T-cell (primary cell): ENCODE results near the gene STING1. TPM values are rescaled to one million over a fixed set of nuclear protein-coding genes. Genes with fewer than 3 reads are reported as not detected.
"Not testable (repeated sequence)": the region's sequence is repeated elsewhere in the genome, so short reads cannot be mapped to it uniquely, and the experiment has no call there.

ENCODE experiments used
- ATAC-seq, 4 experiments: fragments of 200-7000 bp in 3 of 4; fragments of 150-1000 bp in 1 of 4; cut with Tn5 transposase; replicated peaks in 1 of 4; 1 replicate in 3 of 4; 2 replicates in 1 of 4; pipeline ENCODE4 v1.10.0; 2021; ENCODE audit warnings: moderate library complexity in 3 of 4, mild to moderate bottlenecking in 2 of 4, moderate number of reproducible peaks in 1 of 4
- CTCF ChIA-PET, 2 donors: fragments of 300-600 bp; sonication (Branson Sonifier 250); formaldehyde crosslinking; loops; one replicate each; lab custom pipeline; 2022; ENCODE audit warnings: antibody characterized with exemption in 2 of 2; lab: Charles Lee
- POLR2A ChIA-PET, 2 donors: fragments of 300-600 bp; sonication (Branson Sonifier 250); formaldehyde crosslinking; loops; one replicate each; lab custom pipeline; 2022; ENCODE audit warnings: antibody characterized with exemption in 2 of 2; lab: Charles Lee
- DNase-seq, 35 experiments: peaks; one replicate each; pipeline versions ENCODE4 v3.0.0 to v3.0.0-alpha.2; 2013 to 2023
- H3K27ac ChIP-seq: one replicate; pipeline ENCODE4 v1.5.1; 2013; ENCODE audit warnings: low read length
- H3K27me3 ChIP-seq, 2 experiments: replicated peaks in 1 of 2; 1 replicate in 1 of 2; 2 replicates in 1 of 2; pipeline versions ENCODE4 v1.6.1 to v1.7.0; 2013; ENCODE audit warnings: low read length in 1 of 2, mixed read lengths in 1 of 2; ENCODE audit not compliant: control insufficient read depth in 2 of 2, insufficient read depth in 2 of 2; ENCODE audit errors: extremely low read depth in 1 of 2
- H3K36me3 ChIP-seq, 2 donors: 1 replicate in 1 of 2; 2 replicates in 1 of 2; pipeline versions ENCODE4 v1.6.1 to v1.7.0; 2013; ENCODE audit warnings: low read length in 1 of 2; ENCODE audit not compliant: control insufficient read depth in 2 of 2, insufficient read depth in 1 of 2; ENCODE audit errors: extremely low read depth in 1 of 2
- H3K4me1 ChIP-seq, 2 experiments: 1 replicate in 1 of 2; 2 replicates in 1 of 2; pipeline versions ENCODE4 v1.6.1 to v1.7.0; 2013; ENCODE audit warnings: low read length in 2 of 2, mixed read lengths in 1 of 2; ENCODE audit not compliant: insufficient read depth in 2 of 2, control insufficient read depth in 1 of 2; ENCODE audit errors: extremely low read depth in 1 of 2
- H3K4me3 ChIP-seq, 2 donors: 1 replicate in 1 of 2; 2 replicates in 1 of 2; pipeline versions ENCODE4 v1.5.1 to v1.7.0; 2013; ENCODE audit warnings: mild to moderate bottlenecking in 2 of 2, low read length in 1 of 2, moderate library complexity in 1 of 2; ENCODE audit not compliant: control insufficient read depth in 1 of 2; ENCODE audit errors: extremely low read depth in 1 of 2
- H3K9me3 ChIP-seq: 2 replicates; pipeline ENCODE4 v1.7.0; 2013
- H3K27ac Mint-ChIP-seq, 2 donors: one replicate each; pipeline ENCODE4 v1.8.0; 2020 to 2021; ENCODE audit warnings: mild to moderate bottlenecking in 2 of 2, mixed read lengths in 2 of 2
- H3K27me3 Mint-ChIP-seq, 2 donors: one replicate each; pipeline ENCODE4 v1.8.0; 2021 to 2022; ENCODE audit warnings: mixed read lengths in 2 of 2
- H3K36me3 Mint-ChIP-seq: one replicate; pipeline ENCODE4 v1.8.0; 2021; ENCODE audit warnings: mixed read lengths
- H3K4me1 Mint-ChIP-seq, 3 donors: one replicate each; pipeline ENCODE4 v1.8.0; 2020 to 2022; ENCODE audit warnings: mixed read lengths in 3 of 3, mild to moderate bottlenecking in 1 of 3
- H3K4me3 Mint-ChIP-seq, 3 donors: one replicate each; pipeline ENCODE4 v1.8.0; 2020 to 2022; ENCODE audit warnings: mild to moderate bottlenecking in 3 of 3, mixed read lengths in 3 of 3, moderate library complexity in 3 of 3
- H3K9me3 Mint-ChIP-seq, 3 donors: one replicate each; pipeline ENCODE4 v1.8.0; 2020 to 2022; ENCODE audit warnings: mixed read lengths in 3 of 3
- WGBS: methylation state at CpG from one replicate; pipeline ENCODE4 v1.1.5; 2013; ENCODE audit warnings: missing lambda C conversion rate; ENCODE audit not compliant: insufficient coverage; 5-methylcytosine and 5-hydroxymethylcytosine counted together
- total RNA-seq, 35 experiments: library from RNA in 6 of 35; stranded (reverse) in 6 of 35; fragments of 120-200 nt in 1 of 35; gene quantifications; one replicate each; pipeline versions ENCODE4 v1.2.1 to v1.2.4 and lab custom pipeline; 2013 to 2026

STING1 gene
- total RNA-seq, 5 donors from 2014 or later (not counting 1 experiment from before 2014, with no cell fraction given): 102 to 181 (median 138) TPM

GRCh38 chr5:139517683-139518564 is 35.4 kb upstream of the STING1 start:
- no peaks in the 10 kb centered on the region for H3K27me3 Mint-ChIP-seq
- H3K27ac Mint-ChIP-seq: peak overlapping the region; percentile 87 to 88
- H3K4me3 ChIP-seq: peak overlapping the region; percentile 61 to 66
- peaks cover 2 to 21% of the 10 kb centered on the region in 2 experiments for H3K4me1 ChIP-seq
- H3K27ac ChIP-seq: peak overlapping the region; percentile 83
- peak overlapping the region; percentile 75 to 88 (median 83) for H3K4me3 Mint-ChIP-seq
- POLR2A ChIA-PET: interaction anchor here in 1 of 2 donors (0.6 kb wide), 1 partner anchor 45 kb away, joined by 4 read pairs; no protein-coding TSS in a partner anchor
- ATAC-seq: peak; percentile 93 to 96 (median 94)
- CTCF ChIA-PET: interaction anchor here (0.6 to 2.8 kb wide), 8 partner anchors 15 to 214 kb away, joined by 3 to 22 read pairs (median 5); partner anchors contain the start of gene DNAJC18 (in 1 of the 2)
- 4% methylated on average over 55 of the region's 56 CpGs for WGBS
- no peaks in the 10 kb centered on the region for H3K36me3 ChIP-seq
- no peaks in the 10 kb centered on the region for H3K9me3 ChIP-seq
- no peaks in the 10 kb centered on the region for H3K9me3 Mint-ChIP-seq
- no peaks in the 10 kb centered on the region for H3K36me3 Mint-ChIP-seq
- peak; percentile 69 to 93 (median 84) for DNase-seq
- peaks cover 0 to 5% of the 10 kb centered on the region in 2 experiments for H3K27me3 ChIP-seq
- H3K4me1 Mint-ChIP-seq: peaks cover 18 to 25% (median 24%) of the 10 kb centered on the region in 3 donors

- H3K27me3 Mint-ChIP-seq: no peaks in the 10 kb centered on the region
- H3K4me1 ChIP-seq: peaks cover 6 to 45% of the 10 kb centered on the region in 2 experiments
- POLR2A ChIA-PET: no interaction called here
These were observed 31.9 kb upstream of the STING1 start for GRCh38 chr5:139514486-139514856.

GRCh38 chr5:139513852-139514485 is 31.4 kb upstream of the STING1 start:
- Histone ChIP-seq H3K27me3 (peaks cover 0 to 3% of the 10 kb centered on the region in 2 experiments), H3K4me3 (no peak overlapping the region), H3K27ac (no peak overlapping the region), H3K4me1 (peaks cover 6 to 45% of the 10 kb centered on the region in 2 experiments), H3K36me3 (no peaks in the 10 kb centered on the region), H3K9me3 (no peaks in the 10 kb centered on the region)
- ATAC-seq (no peak), DNase-seq (no peak)
- WGBS: 100% methylated on average over 1 of the region's 6 CpGs
- POLR2A ChIA-PET: no interaction called here
- H3K4me3 Mint-ChIP-seq: peak overlapping the region in 1 of 3 donors; percentile 21
- peak overlapping the region in 1 of 2 donors; percentile 58 for H3K27ac Mint-ChIP-seq
- CTCF ChIA-PET: interaction anchor here (0.6 to 5.8 kb wide), 21 partner anchors 10 to 920 kb away, joined by 3 to 71 read pairs (median 4); partner anchors contain the start of genes STING1 (in 2 of the 2), DNAJC18 (in 1 of the 2) and SMIM33 (in 1 of the 2)
- no peaks in the 10 kb centered on the region for H3K36me3 Mint-ChIP-seq
- peaks cover 46 to 56% (median 53%) of the 10 kb centered on the region in 3 donors for H3K4me1 Mint-ChIP-seq
- H3K9me3 Mint-ChIP-seq: no peaks in the 10 kb centered on the region
- no peaks in the 10 kb centered on the region for H3K27me3 Mint-ChIP-seq

More at GRCh38 chr5:139514486-139514856, 31.9 kb upstream of the STING1 start:
- Histone ChIP-seq H3K27ac (no peak overlapping the region), H3K4me3 (no peak overlapping the region), H3K27me3 (peaks cover 0 to 5% of the 10 kb centered on the region in 2 experiments), H3K9me3 (no peaks in the 10 kb centered on the region), H3K36me3 (no peaks in the 10 kb centered on the region)
- Mint-ChIP-seq H3K9me3 (no peaks in the 10 kb centered on the region), H3K4me3 (no peak overlapping the region), H3K27ac (no peak overlapping the region), H3K4me1 (peaks cover 46 to 57% (median 54%) of the 10 kb centered on the region in 3 donors), H3K36me3 (no peaks in the 10 kb centered on the region)
- no peak for DNase-seq
- no peak for ATAC-seq
- 33% methylated on average over 1 of the region's 2 CpGs for WGBS
- CTCF ChIA-PET: interaction anchor here (0.5 to 5.8 kb wide), 16 partner anchors 10 to 920 kb away, joined by 3 to 71 read pairs (median 4); partner anchors contain the start of gene SMIM33 (in 1 of the 2)

- ATAC-seq (peak; percentile 61 to 68 (median 62)), DNase-seq (peak; percentile 54 to 87 (median 73))
- H3K4me1 ChIP-seq: peaks cover 6 to 42% of the 10 kb centered on the region in 2 experiments
- CTCF ChIA-PET: interaction anchor here (0.6 to 5.8 kb wide), 18 partner anchors 24 to 152 kb away, joined by 3 to 71 read pairs (median 4); partner anchors contain the start of genes STING1 (in 2 of the 2) and DNAJC18 (in 1 of the 2)
- H3K4me3 ChIP-seq, H3K27me3 ChIP-seq, H3K27me3 Mint-ChIP-seq, H3K9me3 Mint-ChIP-seq, H3K36me3 Mint-ChIP-seq, H3K27ac ChIP-seq, H3K9me3 ChIP-seq, H3K36me3 ChIP-seq, POLR2A ChIA-PET: not testable (repeated sequence)
- Mint-ChIP-seq H3K27ac (peak overlapping the region in 1 of 2 donors; percentile 58), H3K4me3 (peak overlapping the region in 1 of 3 donors; percentile 21), H3K4me1 (peaks cover 40 to 52% (median 49%) of the 10 kb centered on the region in 3 donors)
- 68% methylated on average over 4 of the region's 5 CpGs for WGBS
These were observed 30.9 kb upstream of the STING1 start for GRCh38 chr5:139513434-139513833.

GRCh38 chr5:139512786-139513390 is 30.3 kb upstream of the STING1 start:
- H3K9me3 Mint-ChIP-seq: no peaks in the 10 kb centered on the region

More at GRCh38 chr5:139512786-139513390, 30.3 kb upstream of the STING1 start:
- ATAC-seq: no peak
- ChIA-PET POLR2A (no interaction called here), CTCF (interaction anchor here (0.5 to 5.8 kb wide), 19 partner anchors 30 to 169 kb away, joined by 3 to 71 read pairs (median 4); partner anchors contain the start of genes STING1 (in 2 of the 2) and DNAJC18 (in 1 of the 2))
- DNase-seq: peak in 1 of 35 experiments; percentile 13
- H3K4me1 ChIP-seq: peaks cover 4 to 37% of the 10 kb centered on the region in 2 experiments
- Mint-ChIP-seq H3K4me1 (peaks cover 35 to 48% (median 44%) of the 10 kb centered on the region in 3 donors), H3K36me3 (no peaks in the 10 kb centered on the region), H3K27ac (peak overlapping the region; percentile 13 to 80), H3K27me3 (no peaks in the 10 kb centered on the region), H3K4me3 (peak overlapping the region in 1 of 3 donors; percentile 75)
- H3K36me3 ChIP-seq: no peaks in the 10 kb centered on the region
- H3K27me3 ChIP-seq: no peaks in the 10 kb centered on the region
- no peaks in the 10 kb centered on the region for H3K9me3 ChIP-seq
- WGBS: 100% methylated on average over 2 of the region's 6 CpGs
- no peak overlapping the region for H3K4me3 ChIP-seq
- H3K27ac ChIP-seq: no peak overlapping the region
